A549 treated with ZK216348 at 1 μM for 4 hours (cell line): Measurements from ENCODE around the gene SEMA3B. TPM values are rescaled to one million over a fixed set of nuclear protein-coding genes. Genes with fewer than 3 reads are reported as not detected.

ENCODE experiments used
- total RNA-seq: library from RNA; stranded (reverse); fragments of 200-300 nt; extraction: Qiagen RNA extraction; gene quantifications from 5 replicates; pipeline ENCODE4 v1.2.3, GENCODE V29; 2022; ENCODE audit warnings: low read depth

The SEMA3B gene
- total RNA-seq: 4.7 to 9.6 TPM (median 7.3 TPM) in 5 replicates

GRCh38 chr3:50268703-50269451 is at the start of gene SEMA3B:
SEMA3B (plus strand) TSS chr3:50269147; CDS start chr3:50269241, 94 bp downstream.

GRCh38 chr3:50235716-50236483 is 33.0 kb upstream of the SEMA3B start, which contains the start of gene GNAI2:
GNAI2 (plus strand) TSS chr3:50236204; CDS start chr3:50236336, 132 bp downstream.

GRCh38 chr3:50278880-50279224 is 9.9 kb downstream of the SEMA3B start, which contains the start of gene LSMEM2:
LSMEM2 (plus strand) TSS chr3:50279087; CDS start chr3:50279114, 27 bp downstream.

GRCh38 chr3:50292159-50293078 is 23.5 kb downstream of the SEMA3B start, which contains the start of gene IFRD2:
IFRD2 (minus strand) TSS chr3:50292429; CDS start chr3:50292274, 155 bp downstream.

GRCh38 chr3:50298836-50299637 is 30.1 kb downstream of the SEMA3B start, which contains the start of the genes HYAL3 and NAA80:
HYAL3 (minus strand) TSS chr3:50299405; CDS start chr3:50295602, 3,803 bp downstream.
NAA80 (minus strand) TSS chr3:50299405; CDS start chr3:50297463, 1,942 bp downstream.

GRCh38 chr3:50303013-50303815 is 34.3 kb downstream of the SEMA3B start, which contains the start of gene HYAL1:
HYAL1 (minus strand) TSS chr3:50303574; CDS start chr3:50302956, 618 bp downstream.

GRCh38 chr3:50322386-50323091 is 53.6 kb downstream of the SEMA3B start, which contains the start of gene HYAL2:
HYAL2 (minus strand) TSS chr3:50322745; CDS start chr3:50320489, 2,256 bp downstream.

Other genes starting within 250 kb of the SEMA3B start
- gene RBM5, start 180.2 kb upstream of the SEMA3B start, total RNA-seq: 30.4 to 44.1 TPM (median 37.3 TPM) in 5 replicates
- gene SEMA3F, start 113.8 kb upstream of the SEMA3B start, total RNA-seq: 8.6 to 16.4 TPM (median 14.0 TPM) in 5 replicates
- gene GNAT1, start 77.5 kb upstream of the SEMA3B start, total RNA-seq: 0.07 TPM in 1 of 5 replicates, not detected in the others
- 0.20 TPM in 1 of 5 replicates, not detected in the others for gene SLC38A3, start 63.9 kb upstream of the SEMA3B start, total RNA-seq
- gene GNAI2, start 32.9 kb upstream of the SEMA3B start, total RNA-seq: 33.0 to 49.5 TPM (median 48.7 TPM) in 5 replicates
- 0.14 TPM in 1 of 5 replicates, not detected in the others for gene LSMEM2, start 9.9 kb downstream of the SEMA3B start, total RNA-seq
- 53.1 to 98.4 TPM (median 95.9 TPM) in 5 replicates for gene IFRD2, start 23.3 kb downstream of the SEMA3B start, total RNA-seq
- gene HYAL3, start 30.3 kb downstream of the SEMA3B start, total RNA-seq: 5.7 to 11.3 TPM (median 8.8 TPM) in 5 replicates
- gene NAA80, start 30.3 kb downstream of the SEMA3B start, total RNA-seq: 4.6 to 8.6 TPM (median 6.1 TPM) in 5 replicates
- 0.24 to 0.80 TPM (median 0.46 TPM) in 5 replicates for gene HYAL1, start 34.4 kb downstream of the SEMA3B start, total RNA-seq
- 14.7 to 31.6 TPM (median 29.4 TPM) in 5 replicates for gene HYAL2, start 53.6 kb downstream of the SEMA3B start, total RNA-seq
- gene TUSC2, start 59.1 kb downstream of the SEMA3B start, total RNA-seq: 21.2 to 43.0 TPM (median 36.2 TPM) in 5 replicates
- gene RASSF1, start 71.7 kb downstream of the SEMA3B start, total RNA-seq: 13.9 to 20.7 TPM (median 18.4 TPM) in 5 replicates
- gene ZMYND10, start 76.6 kb downstream of the SEMA3B start, total RNA-seq: 0.89 to 2.2 TPM (median 1.5 TPM) in 5 replicates
- 9.3 to 14.5 TPM (median 13.8 TPM) in 5 replicates for gene NPRL2, start 81.6 kb downstream of the SEMA3B start, total RNA-seq
- gene CYB561D2, start 81.7 kb downstream of the SEMA3B start, total RNA-seq: 11.9 to 22.1 TPM (median 18.8 TPM) in 5 replicates
- gene TMEM115, start 90.4 kb downstream of the SEMA3B start, total RNA-seq: 27.9 to 52.4 TPM (median 47.5 TPM) in 5 replicates
- 0.15 to 0.69 TPM (median 0.66 TPM) in 5 replicates for gene CACNA2D2, start 234.5 kb downstream of the SEMA3B start, total RNA-seq